Iris pigment epithelial cell (primary cell): Measurements from ENCODE around the gene AMDHD1.
A peak's percentile ranks its signal among the peaks of the same experiment; 100 is the strongest.

Experiments
- DNase-seq: peaks from one replicate; pipeline ENCODE4 v3.0.0-alpha.2; 2011; ENCODE audit warnings: low read depth

AMDHD1 gene

DNA sequence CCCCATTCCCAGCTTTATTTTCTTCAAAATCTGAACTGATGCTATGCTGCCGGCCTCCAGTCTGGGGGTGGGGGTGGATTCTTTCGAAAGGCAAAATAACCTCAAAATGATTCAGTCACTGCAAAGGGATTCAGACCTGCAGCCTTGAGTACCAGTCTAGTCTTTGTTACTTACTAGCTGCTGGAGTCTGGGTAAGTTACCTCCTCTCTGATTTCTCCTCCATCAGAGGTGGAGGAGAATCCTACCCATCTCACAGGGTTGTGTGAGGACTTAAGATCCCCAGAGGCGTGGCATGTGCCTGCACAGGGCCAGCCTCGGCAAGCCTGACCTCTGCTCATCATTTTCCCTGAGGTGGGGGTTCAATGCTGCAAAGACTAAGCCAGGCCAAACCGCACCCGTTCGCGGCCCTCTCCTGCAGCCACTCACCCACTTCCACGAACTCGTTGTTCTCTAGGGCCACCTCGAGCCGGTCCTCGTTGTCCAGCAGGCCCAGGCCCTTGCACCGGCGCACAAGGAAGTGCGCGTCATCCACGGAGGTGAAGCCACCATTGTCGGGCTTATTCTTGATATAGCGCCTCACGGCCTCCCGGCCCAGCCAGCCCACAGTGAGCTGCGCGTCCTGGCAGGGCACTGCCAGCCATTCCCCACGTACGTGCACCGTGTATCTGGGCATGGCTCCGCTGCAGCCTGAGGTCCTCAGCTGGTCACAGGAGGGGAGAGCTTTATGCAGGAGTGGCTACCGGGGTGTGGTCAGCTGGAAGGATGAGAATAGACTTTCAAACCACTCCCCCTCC is 52.3 kb downstream of the AMDHD1 start:
- DNase-seq, result no peak

DNA sequence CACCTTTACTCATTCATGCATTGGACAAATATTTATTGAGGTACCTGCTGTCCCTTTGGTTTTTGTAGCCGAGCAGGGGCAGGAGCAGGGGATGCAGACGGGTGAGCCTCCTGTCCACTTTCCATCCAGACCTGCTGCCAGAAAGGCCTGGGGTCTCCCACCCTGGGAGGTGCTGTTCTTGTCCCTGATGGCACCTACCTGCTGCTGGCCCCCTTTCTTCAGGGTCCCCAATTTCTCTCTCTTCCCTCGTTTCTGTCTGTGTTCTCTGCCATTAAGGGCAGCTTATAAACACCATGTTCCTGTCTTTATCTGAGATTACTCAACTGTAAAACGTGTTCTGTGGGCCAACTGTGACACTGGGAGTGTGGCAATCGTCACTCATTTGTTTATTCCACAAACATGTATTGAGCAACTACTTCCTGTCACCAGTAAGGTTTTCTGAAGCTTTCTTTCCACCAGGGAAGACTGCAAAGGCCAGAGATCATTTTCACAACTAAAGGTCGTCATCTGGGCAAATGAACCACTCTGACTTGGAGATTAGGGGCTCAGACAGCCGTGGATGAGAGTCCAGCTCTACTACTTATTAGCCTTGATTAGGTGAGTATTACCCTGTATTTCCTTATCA is 53.0 kb downstream of the AMDHD1 start, which contains the start of gene HAL:
Gene HAL (minus strand): TSS at position 311 of the 625 bp plus-strand sequence. CDS start 434 bp downstream, outside the sequence.
- peak; percentile 4 for DNase-seq

GRCh38 chr12:95997276-95997675 is 54.1 kb downstream of the AMDHD1 start:
- DNase-seq, result no peak

DNA sequence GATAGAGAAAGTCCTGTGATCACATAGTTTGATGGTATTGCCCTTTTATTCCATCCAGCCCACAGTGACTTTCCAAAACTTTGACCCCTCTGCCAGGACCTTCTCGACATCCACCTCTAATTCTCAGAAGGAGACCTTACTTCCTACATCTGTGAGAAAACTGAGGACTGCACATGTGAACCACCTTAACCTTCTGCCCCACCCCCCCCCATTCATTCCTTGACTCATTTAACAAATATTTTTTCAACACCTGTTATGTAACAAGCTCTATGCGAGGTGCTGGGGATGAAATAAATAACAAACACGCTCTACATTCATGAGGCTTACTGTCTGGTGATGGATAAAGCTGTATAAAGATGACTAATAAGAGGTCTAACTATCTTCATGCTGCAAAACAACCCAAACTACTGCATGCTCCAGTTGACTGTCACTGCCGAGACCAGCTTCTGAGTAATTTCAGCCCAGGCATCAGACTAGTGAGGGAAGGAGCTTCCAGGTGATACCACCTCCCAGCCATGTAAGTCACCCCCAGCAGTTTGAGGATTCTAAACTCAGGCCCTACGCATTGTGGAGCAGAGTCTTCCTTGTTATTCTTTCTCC is 54.9 kb downstream of the AMDHD1 start:
- peak; percentile 8 for DNase-seq

- DNase-seq, result peak; percentile 63
Measured at GRCh38 chr12:95998611-95999286, 55.6 kb downstream of the AMDHD1 start.

DNA sequence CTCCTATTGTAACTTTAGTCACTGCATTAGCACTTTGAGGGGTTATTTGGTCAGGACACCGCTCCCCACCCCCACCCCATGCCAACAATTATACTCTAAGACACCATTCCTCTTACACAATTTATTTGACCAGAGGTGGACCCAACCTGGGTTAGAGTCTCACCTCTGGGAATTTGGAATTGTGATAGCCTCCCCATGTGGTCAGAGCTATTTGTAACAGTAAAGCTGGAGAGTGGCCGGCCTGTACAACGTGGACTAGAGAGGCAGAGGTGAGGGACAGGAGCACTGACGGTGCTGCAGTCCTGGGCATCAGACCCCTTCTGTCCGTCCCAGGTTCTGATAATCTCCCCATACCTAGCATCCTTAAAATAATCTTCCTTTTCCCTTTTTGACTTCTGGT is 56.4 kb downstream of the AMDHD1 start:
- DNase-seq, result no peak

DNA sequence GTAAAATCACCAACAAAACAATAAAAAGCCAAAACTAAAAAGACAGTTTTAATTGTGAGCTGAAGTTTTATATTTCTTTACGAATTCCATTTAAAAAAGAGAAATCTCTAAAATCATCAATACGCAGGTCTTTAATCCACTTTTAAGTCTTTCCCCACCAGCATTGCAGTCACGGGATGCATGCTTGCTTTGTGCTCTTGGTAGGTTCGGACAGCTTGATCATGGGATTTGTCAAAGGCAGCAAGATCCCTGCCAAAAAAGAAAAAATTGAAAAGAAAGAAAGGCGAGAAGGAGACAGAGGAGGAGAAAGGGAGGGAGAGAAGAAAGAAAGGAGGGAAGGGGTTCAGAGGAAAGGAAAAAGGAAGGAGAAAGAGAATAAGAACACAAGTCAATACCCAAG is 57.7 kb downstream of the AMDHD1 start:
- DNase-seq, result no peak

DNA sequence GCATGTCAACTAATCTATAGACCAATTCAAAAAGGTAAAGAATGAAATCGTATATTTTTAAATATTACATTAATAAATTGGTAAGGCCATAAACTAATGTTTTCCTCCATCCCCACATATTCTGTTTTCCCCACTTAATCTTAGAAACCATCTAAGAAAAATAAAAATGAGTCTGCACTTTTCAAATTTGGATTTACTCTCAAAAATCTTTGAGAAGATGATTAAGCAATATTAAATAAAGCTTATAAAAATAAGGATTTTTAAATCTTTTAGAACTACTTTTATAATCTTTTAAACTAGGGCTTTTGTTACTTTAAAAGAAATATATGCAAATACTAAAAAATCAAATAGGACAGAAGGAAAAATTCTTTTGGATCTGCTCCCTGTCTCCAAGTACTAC is 63.6 kb downstream of the AMDHD1 start:
- DNase-seq, result no peak

- no peak for DNase-seq
Measured at GRCh38 chr12:96007729-96008128, 64.6 kb downstream of the AMDHD1 start.

- no peak for DNase-seq
Measured at GRCh38 chr12:96014943-96015599, 71.9 kb downstream of the AMDHD1 start.

DNA sequence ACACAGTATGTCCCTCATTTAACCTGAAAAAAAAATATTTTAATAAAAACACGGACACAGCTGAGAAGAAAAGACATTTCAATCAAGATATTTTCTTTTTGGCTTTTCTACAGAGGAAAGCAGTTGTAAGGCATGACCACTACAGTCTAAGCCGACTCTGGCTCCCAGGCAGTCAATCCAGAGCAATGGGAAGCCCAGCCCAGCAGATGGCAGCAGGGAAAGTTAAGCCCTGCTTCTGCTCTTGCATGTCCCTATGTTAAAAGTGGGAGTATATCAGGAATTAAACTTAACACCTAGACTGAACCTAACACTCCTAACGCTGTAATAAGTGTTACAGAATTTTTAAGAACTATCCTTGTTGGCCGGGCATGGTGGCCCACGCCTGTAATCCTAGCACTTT is 72.5 kb downstream of the AMDHD1 start:
- peak; percentile 32 for DNase-seq
